ENCODE data around the gene SNX27.

DNA sequence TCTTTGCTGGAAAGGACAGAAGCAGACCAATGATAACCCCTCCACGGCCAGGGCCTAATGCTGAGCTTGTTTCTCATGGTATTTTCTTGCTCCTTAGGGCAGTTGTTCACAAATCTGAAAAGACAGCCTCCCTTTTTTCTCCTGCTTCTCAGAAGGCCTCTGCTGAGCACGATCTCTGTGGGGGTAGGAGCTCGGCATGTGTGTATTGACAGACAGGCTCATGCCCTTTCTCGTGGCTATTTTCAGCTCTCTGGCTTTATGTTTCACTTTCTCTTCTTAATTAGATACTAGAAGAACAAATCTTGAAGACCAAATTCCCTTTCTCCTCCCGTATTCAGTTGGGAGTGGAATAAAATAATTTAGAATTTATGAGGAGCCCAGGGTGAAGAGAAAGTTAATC is 108.7 kb downstream of the SNX27 start:
- no peak for TF ChIP-seq EZH2 (IDR thresholded peaks at IDR 0.05; ENCODE audit: borderline replicate concordance, insufficient read depth, low read depth, low read length, poor library complexity, severe bottlenecking)
- TF ChIP-seq, protein P1, sequence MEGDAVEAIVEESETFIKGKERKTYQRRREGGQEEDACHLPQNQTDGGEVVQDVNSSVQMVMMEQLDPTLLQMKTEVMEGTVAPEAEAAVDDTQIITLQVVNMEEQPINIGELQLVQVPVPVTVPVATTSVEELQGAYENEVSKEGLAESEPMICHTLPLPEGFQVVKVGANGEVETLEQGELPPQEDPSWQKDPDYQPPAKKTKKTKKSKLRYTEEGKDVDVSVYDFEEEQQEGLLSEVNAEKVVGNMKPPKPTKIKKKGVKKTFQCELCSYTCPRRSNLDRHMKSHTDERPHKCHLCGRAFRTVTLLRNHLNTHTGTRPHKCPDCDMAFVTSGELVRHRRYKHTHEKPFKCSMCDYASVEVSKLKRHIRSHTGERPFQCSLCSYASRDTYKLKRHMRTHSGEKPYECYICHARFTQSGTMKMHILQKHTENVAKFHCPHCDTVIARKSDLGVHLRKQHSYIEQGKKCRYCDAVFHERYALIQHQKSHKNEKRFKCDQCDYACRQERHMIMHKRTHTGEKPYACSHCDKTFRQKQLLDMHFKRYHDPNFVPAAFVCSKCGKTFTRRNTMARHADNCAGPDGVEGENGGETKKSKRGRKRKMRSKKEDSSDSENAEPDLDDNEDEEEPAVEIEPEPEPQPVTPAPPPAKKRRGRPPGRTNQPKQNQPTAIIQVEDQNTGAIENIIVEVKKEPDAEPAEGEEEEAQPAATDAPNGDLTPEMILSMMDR (IDR thresholded peaks at IDR 0.05) = no peak

Measured in B cell (primary cell).